ENCODE measurements around the gene FOSB. TPM values are rescaled to one million over a fixed set of nuclear protein-coding genes. Genes with fewer than 3 reads are reported as not detected.
A peak's percentile ranks its signal among the peaks of the same experiment; 100 is the strongest.

The FOSB gene
- total and polyA plus RNA-seq, 9 of the 15 experiments (the other 6 are each of a cell fraction or from before 2014, with no cell fraction given) = 0.11 to 2.7 (median 0.73) TPM

GRCh38 chr19:45473367-45473681 is 5.5 kb downstream of the FOSB start:
- Histone ChIP-seq H2AFZ (ENCODE audit: low read depth, low read length) (no peak overlapping the region), H3K4me3 (no peak overlapping the region), H3K9me1 (ENCODE audit: control insufficient read depth, insufficient read depth, low read length) (no peaks in the 10 kb centered on the region), H4K20me1 (replicated peaks; ENCODE audit: control insufficient read depth, insufficient read depth, low read length) (no peaks in the 10 kb centered on the region), H3K36me3 (ENCODE audit: control insufficient read depth, insufficient read depth, low read length) (no peaks in the 10 kb centered on the region), H3K9ac (ENCODE audit: insufficient read depth in 1 of 2, low read depth in 2 of 2, low read length in 2 of 2) (no peak overlapping the region), H3K9me3 (replicated peaks; ENCODE audit: control insufficient read depth, insufficient read depth, low read depth, low read length) (no peaks in the 10 kb centered on the region), H3K27ac (ENCODE audit: extremely low read depth, low read depth, low read length) (no peak overlapping the region), H3K4me2 (ENCODE audit: insufficient read depth, low read length) (no peak overlapping the region), H3K27me3 (ENCODE audit: control insufficient read depth in 2 of 2, insufficient read depth in 2 of 2, low read length in 2 of 2) (no peaks in the 10 kb centered on the region), H3K79me2 (ENCODE audit: control insufficient read depth, insufficient read depth, low read length) (no peaks in the 10 kb centered on the region), H3K4me1 (replicated peaks in 1 of 2; ENCODE audit: control insufficient read depth in 2 of 2, insufficient read depth in 2 of 2, low read length in 2 of 2) (peaks cover 17 to 40% of the 10 kb centered on the region in 2 experiments; a peak in 4 of 5 replicates)
- WGBS (ENCODE audit: insufficient coverage, low coverage, missing lambda C conversion rate) = 26% methylated on average over 4 of the region's 5 CpGs
- TF ChIP-seq POLR2AphosphoS5 (IDR thresholded peaks at IDR 0.05; ENCODE audit: control insufficient read depth, insufficient read depth, low read depth, low read length) (peak; percentile 18; the same call in 1 of the 2 replicates), CREBBP (IDR thresholded peaks at IDR 0.05; ENCODE audit: low read depth, low read length) (no peak), IRF9 (tag; IDR thresholded peaks at IDR 0.05) (no peak), SIN3A (IDR thresholded peaks at IDR 0.05; ENCODE audit: borderline replicate concordance in 2 of 2, control insufficient read depth in 1 of 2, low read depth in 2 of 2, low read length in 2 of 2) (peak in 1 of 2 experiments; percentile 9; a peak in 1 of 4 replicates), SIRT6 (IDR thresholded peaks at IDR 0.05; ENCODE audit: low read depth, low read length) (no peak), ZBTB7A (IDR thresholded peaks at IDR 0.05; ENCODE audit: borderline replicate concordance, control insufficient read depth, low read depth, low read length) (0 out of 2 replicates have a peak, but pooled peaks have one; percentile 4)
- CTCF ChIA-PET (ENCODE audit: low intra/inter-chr PET ratio) = no interaction called here
- ATAC-seq (no peak), FAIRE-seq (no peak), DNase-seq (ENCODE audit: extremely low read depth in 1 of 4, low spot score in 3 of 4) (no peak)
- POLR2A ChIA-PET = interaction anchor here (0.6 kb wide), 1 partner anchor 32 kb away, joined by 3 read pairs; no protein-coding TSS in a partner anchor
- BruUV-seq (replicated peaks) = no TSS peak
- intact Hi-C loops (cut with micrococcal nuclease) (no loop called here), in situ Hi-C loops (cut with MboI) (no loop called here)
